K562 (cell line): ENCODE measurements around the gene TMEM222. TPM values are rescaled to one million over a fixed set of nuclear protein-coding genes. Genes with fewer than 3 reads are reported as not detected.

Experiments
- CBFA2T3 ChIP-seq: fragments of 450-650 bp; IDR thresholded peaks from 2 replicates; pipeline ENCODE4 v1.6.1; 2017
- FOXJ3 ChIP-seq: sonication (generic); formaldehyde crosslinking; IDR thresholded peaks from 2 replicates; pipeline ENCODE4 v1.4.0; 2020; ENCODE audit warnings: mild to moderate bottlenecking, missing genetic modification reagents
- HNRNPUL1 ChIP-seq: fragments of 200-400 bp; formaldehyde crosslinking; IDR thresholded peaks from 2 replicates; pipeline ENCODE4 v1.6.1; 2017; ENCODE audit warnings: low read length
- RAD21 ChIP-seq, 2 experiments: fragments of 250-450 bp in 1 of 2; fragments of 450-650 bp in 1 of 2; sonication (Bioruptor Pico) in 1 of 2; formaldehyde crosslinking in 1 of 2; IDR thresholded peaks in 1 of 2; conservative IDR thresholded peaks in 1 of 2; 2 replicates each; pipeline versions ENCODE4 v1.4.0 to v1.8.0; 2020 to 2022; ENCODE audit warnings: mild to moderate bottlenecking in 2 of 2, moderate library complexity in 1 of 2
- RB1 ChIP-seq: fragments of 450-650 bp; IDR thresholded peaks from 2 replicates; pipeline ENCODE4 v1.6.1; 2017; ENCODE audit warnings: low read depth, mild to moderate bottlenecking
- ZZZ3 ChIP-seq: fragments of 450-650 bp; IDR thresholded peaks from 2 replicates; pipeline ENCODE4 v1.6.1; 2016; ENCODE audit warnings: antibody characterized with exemption, mild to moderate bottlenecking, moderate library complexity
- polyA plus RNA-seq, 8 experiments: library from polyadenylated mRNA; depleted of rRNA in 4 of 8; stranded (reverse) in 5 of 8; unstranded in 3 of 8; fragments of >200 nt; fragmentation: Nextera tagmentation in 2 of 8; fragmentation: Illumina TruSeq in 1 of 8; extraction: Ambion mirVana in 2 of 8; extraction: Trizol in 1 of 8; gene quantifications; 2 replicates each; pipeline versions ENCODE4 v1.2.1 to v1.2.3, GENCODE V29; 2011 to 2014; ENCODE audit warnings: inconsistent platforms in 1 of 8, missing spikeins in 1 of 8
- total RNA-seq, 7 experiments: library from RNA; depleted of rRNA in 6 of 7; stranded (reverse); fragments of >200 nt in 6 of 7; fragmentation: Illumina TruSeq in 2 of 7; extraction: Trizol in 2 of 7; gene quantifications; 2 replicates each; pipeline versions ENCODE4 v1.2.1 to v1.2.3, GENCODE V29; 2011 to 2021; ENCODE audit warnings: low replicate concordance in 1 of 7
- TF ChIP-seq, protein P1 (sequence below), 2 experiments: fragments of 450-650 bp; formaldehyde crosslinking in 1 of 2; IDR thresholded peaks; 2 replicates each; pipeline versions ENCODE4 v1.4.0 to v1.6.1; 2014 to 2020; ENCODE audit warnings: mild to moderate bottlenecking in 2 of 2, borderline replicate concordance in 1 of 2, low read depth in 1 of 2
- TF ChIP-seq, protein P2 (sequence below): fragments of 150-350 bp; conservative IDR thresholded peaks from 2 replicates; pipeline ENCODE4 v1.6.1; 2014; ENCODE audit warnings: low read length
- TF ChIP-seq, protein P3 (sequence below): sonication (generic); formaldehyde crosslinking; IDR thresholded peaks from 2 replicates; pipeline ENCODE4 v1.8.0; 2022; ENCODE audit warnings: missing genetic modification reagents, mild to moderate bottlenecking, moderate library complexity, borderline replicate concordance
- TF ChIP-seq, protein P4 (sequence below), 3 experiments: IDR thresholded peaks in 2 of 3; conservative IDR thresholded peaks in 1 of 3; 2 replicates each; pipeline ENCODE4 v1.5.1; 2011 to 2012; ENCODE audit warnings: low read length in 3 of 3, mild to moderate bottlenecking in 3 of 3, control low read depth in 2 of 3, improper control_type of control experiment in 1 of 3, inconsistent platforms in 1 of 3, low read depth in 1 of 3, mixed read lengths in 1 of 3, moderate library complexity in 1 of 3; ENCODE audit not compliant: insufficient read depth in 2 of 3

The TMEM222 gene
- total and polyA plus RNA-seq, 9 of the 15 experiments (the other 6 are each of a cell fraction or from before 2014, with no cell fraction given): 6.9 to 48.0 (median 32.8) TPM

DNA sequence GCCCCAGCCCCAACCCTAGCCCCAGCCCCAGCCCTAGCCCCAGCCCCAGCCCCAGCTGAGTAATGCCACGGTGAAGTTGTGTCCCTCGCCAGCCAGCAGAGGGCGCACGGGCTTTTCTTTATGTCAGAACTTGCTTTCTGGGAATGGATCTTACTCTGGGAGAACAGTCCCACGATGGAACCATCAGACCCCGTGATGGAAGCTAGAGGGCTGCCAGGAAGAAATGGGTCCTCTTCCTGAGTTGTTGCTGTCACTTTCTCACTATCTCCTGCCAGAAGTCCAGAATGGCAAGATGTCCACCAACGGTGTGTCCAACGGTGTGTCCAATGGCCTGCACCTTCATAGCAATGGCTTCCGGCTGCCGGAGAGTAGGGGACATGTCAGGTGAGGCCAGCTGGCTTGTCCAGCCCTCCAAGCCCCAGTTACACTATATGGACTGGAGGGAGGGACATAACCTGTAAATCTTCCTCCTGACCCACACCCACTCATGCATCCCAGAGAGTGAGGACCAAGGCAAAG is 25.1 kb upstream of the TMEM222 start (continued):
- TF ChIP-seq, protein P1, sequence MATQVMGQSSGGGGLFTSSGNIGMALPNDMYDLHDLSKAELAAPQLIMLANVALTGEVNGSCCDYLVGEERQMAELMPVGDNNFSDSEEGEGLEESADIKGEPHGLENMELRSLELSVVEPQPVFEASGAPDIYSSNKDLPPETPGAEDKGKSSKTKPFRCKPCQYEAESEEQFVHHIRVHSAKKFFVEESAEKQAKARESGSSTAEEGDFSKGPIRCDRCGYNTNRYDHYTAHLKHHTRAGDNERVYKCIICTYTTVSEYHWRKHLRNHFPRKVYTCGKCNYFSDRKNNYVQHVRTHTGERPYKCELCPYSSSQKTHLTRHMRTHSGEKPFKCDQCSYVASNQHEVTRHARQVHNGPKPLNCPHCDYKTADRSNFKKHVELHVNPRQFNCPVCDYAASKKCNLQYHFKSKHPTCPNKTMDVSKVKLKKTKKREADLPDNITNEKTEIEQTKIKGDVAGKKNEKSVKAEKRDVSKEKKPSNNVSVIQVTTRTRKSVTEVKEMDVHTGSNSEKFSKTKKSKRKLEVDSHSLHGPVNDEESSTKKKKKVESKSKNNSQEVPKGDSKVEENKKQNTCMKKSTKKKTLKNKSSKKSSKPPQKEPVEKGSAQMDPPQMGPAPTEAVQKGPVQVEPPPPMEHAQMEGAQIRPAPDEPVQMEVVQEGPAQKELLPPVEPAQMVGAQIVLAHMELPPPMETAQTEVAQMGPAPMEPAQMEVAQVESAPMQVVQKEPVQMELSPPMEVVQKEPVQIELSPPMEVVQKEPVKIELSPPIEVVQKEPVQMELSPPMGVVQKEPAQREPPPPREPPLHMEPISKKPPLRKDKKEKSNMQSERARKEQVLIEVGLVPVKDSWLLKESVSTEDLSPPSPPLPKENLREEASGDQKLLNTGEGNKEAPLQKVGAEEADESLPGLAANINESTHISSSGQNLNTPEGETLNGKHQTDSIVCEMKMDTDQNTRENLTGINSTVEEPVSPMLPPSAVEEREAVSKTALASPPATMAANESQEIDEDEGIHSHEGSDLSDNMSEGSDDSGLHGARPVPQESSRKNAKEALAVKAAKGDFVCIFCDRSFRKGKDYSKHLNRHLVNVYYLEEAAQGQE (IDR thresholded peaks at IDR 0.05; ENCODE audit: borderline replicate concordance): peak; percentile 9; the same call in 1 of the 2 replicates
- TF ChIP-seq, protein P1 (CRISPR knock-in tag; IDR thresholded peaks at IDR 0.05; ENCODE audit: low read depth): no peak
- TF ChIP-seq ZZZ3 (no peak), HNRNPUL1 (no peak), FOXJ3 (CRISPR knock-in tag) (no peak), RAD21 (CRISPR knock-in tag; conservative IDR thresholded peaks at IDR 0.05 in 1 of 2, IDR thresholded peaks at IDR 0.05 in 1 of 2) (peak in 1 of 2 experiments; percentile 68; a peak in 2 of 4 replicates), CBFA2T3 (no peak), RB1 (0 out of 2 replicates have a peak, but pooled peaks have one; percentile 18)
- TF ChIP-seq, protein P2, sequence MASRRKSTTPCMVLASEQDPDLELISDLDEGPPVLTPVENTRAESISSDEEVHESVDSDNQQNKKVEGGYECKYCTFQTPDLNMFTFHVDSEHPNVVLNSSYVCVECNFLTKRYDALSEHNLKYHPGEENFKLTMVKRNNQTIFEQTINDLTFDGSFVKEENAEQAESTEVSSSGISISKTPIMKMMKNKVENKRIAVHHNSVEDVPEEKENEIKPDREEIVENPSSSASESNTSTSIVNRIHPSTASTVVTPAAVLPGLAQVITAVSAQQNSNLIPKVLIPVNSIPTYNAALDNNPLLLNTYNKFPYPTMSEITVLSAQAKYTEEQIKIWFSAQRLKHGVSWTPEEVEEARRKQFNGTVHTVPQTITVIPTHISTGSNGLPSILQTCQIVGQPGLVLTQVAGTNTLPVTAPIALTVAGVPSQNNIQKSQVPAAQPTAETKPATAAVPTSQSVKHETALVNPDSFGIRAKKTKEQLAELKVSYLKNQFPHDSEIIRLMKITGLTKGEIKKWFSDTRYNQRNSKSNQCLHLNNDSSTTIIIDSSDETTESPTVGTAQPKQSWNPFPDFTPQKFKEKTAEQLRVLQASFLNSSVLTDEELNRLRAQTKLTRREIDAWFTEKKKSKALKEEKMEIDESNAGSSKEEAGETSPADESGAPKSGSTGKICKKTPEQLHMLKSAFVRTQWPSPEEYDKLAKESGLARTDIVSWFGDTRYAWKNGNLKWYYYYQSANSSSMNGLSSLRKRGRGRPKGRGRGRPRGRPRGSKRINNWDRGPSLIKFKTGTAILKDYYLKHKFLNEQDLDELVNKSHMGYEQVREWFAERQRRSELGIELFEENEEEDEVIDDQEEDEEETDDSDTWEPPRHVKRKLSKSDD: 0 out of 2 replicates have a peak, but pooled peaks have one; percentile 16
- TF ChIP-seq, protein P3, sequence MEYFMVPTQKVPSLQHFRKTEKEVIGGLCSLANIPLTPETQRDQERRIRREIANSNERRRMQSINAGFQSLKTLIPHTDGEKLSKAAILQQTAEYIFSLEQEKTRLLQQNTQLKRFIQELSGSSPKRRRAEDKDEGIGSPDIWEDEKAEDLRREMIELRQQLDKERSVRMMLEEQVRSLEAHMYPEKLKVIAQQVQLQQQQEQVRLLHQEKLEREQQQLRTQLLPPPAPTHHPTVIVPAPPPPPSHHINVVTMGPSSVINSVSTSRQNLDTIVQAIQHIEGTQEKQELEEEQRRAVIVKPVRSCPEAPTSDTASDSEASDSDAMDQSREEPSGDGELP (CRISPR knock-in tag): peak; percentile 29; the same call in 1 of the 2 replicates
- TF ChIP-seq, protein P4, sequence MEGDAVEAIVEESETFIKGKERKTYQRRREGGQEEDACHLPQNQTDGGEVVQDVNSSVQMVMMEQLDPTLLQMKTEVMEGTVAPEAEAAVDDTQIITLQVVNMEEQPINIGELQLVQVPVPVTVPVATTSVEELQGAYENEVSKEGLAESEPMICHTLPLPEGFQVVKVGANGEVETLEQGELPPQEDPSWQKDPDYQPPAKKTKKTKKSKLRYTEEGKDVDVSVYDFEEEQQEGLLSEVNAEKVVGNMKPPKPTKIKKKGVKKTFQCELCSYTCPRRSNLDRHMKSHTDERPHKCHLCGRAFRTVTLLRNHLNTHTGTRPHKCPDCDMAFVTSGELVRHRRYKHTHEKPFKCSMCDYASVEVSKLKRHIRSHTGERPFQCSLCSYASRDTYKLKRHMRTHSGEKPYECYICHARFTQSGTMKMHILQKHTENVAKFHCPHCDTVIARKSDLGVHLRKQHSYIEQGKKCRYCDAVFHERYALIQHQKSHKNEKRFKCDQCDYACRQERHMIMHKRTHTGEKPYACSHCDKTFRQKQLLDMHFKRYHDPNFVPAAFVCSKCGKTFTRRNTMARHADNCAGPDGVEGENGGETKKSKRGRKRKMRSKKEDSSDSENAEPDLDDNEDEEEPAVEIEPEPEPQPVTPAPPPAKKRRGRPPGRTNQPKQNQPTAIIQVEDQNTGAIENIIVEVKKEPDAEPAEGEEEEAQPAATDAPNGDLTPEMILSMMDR (IDR thresholded peaks at IDR 0.05 in 2 of 3, conservative IDR thresholded peaks at IDR 0.05 in 1 of 3; ENCODE audit: insufficient read depth in 2 of 3, low read depth in 1 of 3, low read length in 3 of 3): peak; percentile 77 to 82 (median 80)
